PC-3 (cell line): ENCODE results near the gene ILDR2.

Source experiments
- CTCF ChIP-seq: fragments of 300-600 bp; sonication (generic); conservative IDR thresholded peaks from 2 replicates; pipeline ENCODE4 v1.5.1; 2017; ENCODE audit warnings: antibody characterized with exemption, low read depth, mild to moderate bottlenecking, low read length
- EZH2 ChIP-seq: fragments of 300-600 bp; sonication (generic); IDR thresholded peaks from one replicate; pipeline ENCODE4 v1.6.1; 2017; ENCODE audit warnings: antibody characterized with exemption, mild to moderate bottlenecking, low read length; ENCODE audit not compliant: unreplicated experiment
- EZH2phosphoT487 ChIP-seq: fragments of 300-600 bp; sonication (generic); IDR thresholded peaks from 2 replicates; pipeline ENCODE4 v1.6.1; 2018; ENCODE audit warnings: mild to moderate bottlenecking, antibody characterized with exemption, low read length, borderline replicate concordance

DNA sequence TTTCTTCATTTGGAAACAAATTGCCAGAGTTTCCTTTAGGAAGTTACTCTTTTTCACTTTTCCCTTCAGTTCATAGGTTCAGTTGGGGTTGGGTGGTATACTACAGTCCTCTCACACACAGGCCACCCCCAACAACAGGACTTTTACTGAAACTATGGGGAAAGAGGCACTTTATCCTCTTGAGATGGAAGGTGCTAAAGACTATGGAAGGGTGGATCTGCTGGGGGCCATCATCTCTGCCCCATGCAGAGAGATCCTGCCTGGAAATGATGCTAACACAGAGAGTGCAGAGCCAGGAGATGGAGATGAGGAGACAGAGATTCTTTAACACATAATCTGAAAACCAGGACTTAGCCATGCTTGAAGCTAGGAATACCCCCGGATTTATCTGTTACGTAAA is 24.3 kb downstream of the ILDR2 start:
- no peak for TF ChIP-seq CTCF
- no peak for TF ChIP-seq EZH2
- TF ChIP-seq EZH2phosphoT487: no peak
